Testis (tissue), 3 donors: ENCODE results near the gene ZKSCAN3. TPM values are rescaled to one million over a fixed set of nuclear protein-coding genes. Genes with fewer than 3 reads are reported as not detected.

Experiments used
- DNase-seq: peaks from one replicate; pipeline ENCODE4 v3.0.0-alpha.2; 2019
- H3K27ac ChIP-seq, 2 donors: fragments of 200-600 bp; sonication (generic); one replicate each; pipeline ENCODE4 v1.5.1; 2019
- H3K27me3 ChIP-seq: fragments of 200-600 bp; sonication (generic); one replicate; pipeline ENCODE4 v1.5.1; 2019
- H3K36me3 ChIP-seq: fragments of 200-600 bp; sonication (generic); one replicate; pipeline ENCODE4 v1.5.1; 2017; ENCODE audit warnings: low read depth; ENCODE audit errors: missing control alignments
- H3K4me1 ChIP-seq: fragments of 200-600 bp; sonication (generic); one replicate; pipeline ENCODE4 v1.5.1; 2019
- H3K4me3 ChIP-seq, 2 donors: fragments of 200-600 bp; sonication (generic); one replicate each; pipeline ENCODE4 v1.5.1; 2017 to 2019
- H3K9me3 ChIP-seq: fragments of 200-600 bp; sonication (generic); one replicate; pipeline ENCODE4 v1.5.1; 2017
- POLR2A ChIP-seq: fragments of 450-650 bp; IDR thresholded peaks from one replicate; pipeline ENCODE4 v1.6.1; 2017; ENCODE audit warnings: antibody characterized with exemption, mild to moderate bottlenecking, moderate library complexity
- WGBS, 2 donors: methylation state at CpG; one replicate each; pipeline ENCODE4 v1.1.5; 2018; 5-methylcytosine and 5-hydroxymethylcytosine counted together
- intact Hi-C: fragments of 100-400 bp; cut with DNase I; formaldehyde crosslinking; loops from one replicate; pipeline ENCODE4 v1.15.1; 2023; ENCODE audit warnings: low total_unique reads
- polyA plus RNA-seq: library from polyadenylated mRNA; stranded (reverse); fragments of 350-450 nt; fragmentation: Illumina TruSeq; extraction: RNeasy Lipid Tissue Mini Kit (QIAGEN cat#74804); gene quantifications from one replicate; pipeline ENCODE4 v1.2.3, GENCODE V29; 2014; ENCODE audit warnings: low read depth, low replicate concordance; ENCODE audit not compliant: insufficient read depth
- total RNA-seq, 2 donors: library from RNA; depleted of rRNA; stranded (reverse); fragments of >200 nt; gene quantifications; one replicate each; pipeline ENCODE4 v1.2.3, GENCODE V29; 2016
- TF ChIP-seq, protein P1 (sequence below), 3 experiments: fragments of 450-650 bp in 2 of 3; fragments of 200-600 bp in 1 of 3; sonication (generic) in 1 of 3; IDR thresholded peaks; one replicate each; pipeline ENCODE4 v1.5.1; 2016 to 2019; ENCODE audit warnings: antibody characterized with exemption in 3 of 3, mild to moderate bottlenecking in 2 of 3, moderate library complexity in 1 of 3

The ZKSCAN3 gene
- total and polyA plus RNA-seq, 3 donors from 2014 or later, result 5.4 to 8.3 (median 8.1) TPM

DNA sequence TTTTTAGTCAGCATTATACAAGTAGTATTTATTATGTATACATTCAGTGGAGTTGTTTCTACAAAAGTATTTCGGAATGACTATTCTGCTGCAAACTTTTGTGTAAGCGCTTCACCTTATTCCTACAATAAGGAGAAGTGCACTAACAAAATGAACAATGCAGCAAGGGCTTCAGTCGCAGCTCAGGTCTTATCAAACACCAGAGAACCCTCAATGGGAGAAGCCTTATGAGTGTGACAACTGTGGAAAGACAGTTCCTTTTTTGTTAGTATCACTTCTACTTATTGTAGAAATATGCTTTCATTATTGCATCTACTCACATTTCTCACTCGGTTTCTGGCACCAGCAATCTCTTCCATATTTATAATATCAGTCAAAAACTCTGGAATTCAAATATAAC, 18.8 kb downstream of the ZKSCAN3 start:
- Histone ChIP-seq H3K4me3 (no peak overlapping the region), H3K4me1 (no peaks in the 10 kb centered on the region), H3K9me3 (no peaks in the 10 kb centered on the region), H3K27ac (no peak overlapping the region), H3K36me3 (no peaks in the 10 kb centered on the region), H3K27me3 (no peaks in the 10 kb centered on the region)
- WGBS, 2 donors, result 83 to 85% methylated on average over 4 of the region's 4 CpGs
- intact Hi-C loops, result no loop called here
- no peak for DNase-seq
- no peak for TF ChIP-seq POLR2A
- TF ChIP-seq, protein P1, sequence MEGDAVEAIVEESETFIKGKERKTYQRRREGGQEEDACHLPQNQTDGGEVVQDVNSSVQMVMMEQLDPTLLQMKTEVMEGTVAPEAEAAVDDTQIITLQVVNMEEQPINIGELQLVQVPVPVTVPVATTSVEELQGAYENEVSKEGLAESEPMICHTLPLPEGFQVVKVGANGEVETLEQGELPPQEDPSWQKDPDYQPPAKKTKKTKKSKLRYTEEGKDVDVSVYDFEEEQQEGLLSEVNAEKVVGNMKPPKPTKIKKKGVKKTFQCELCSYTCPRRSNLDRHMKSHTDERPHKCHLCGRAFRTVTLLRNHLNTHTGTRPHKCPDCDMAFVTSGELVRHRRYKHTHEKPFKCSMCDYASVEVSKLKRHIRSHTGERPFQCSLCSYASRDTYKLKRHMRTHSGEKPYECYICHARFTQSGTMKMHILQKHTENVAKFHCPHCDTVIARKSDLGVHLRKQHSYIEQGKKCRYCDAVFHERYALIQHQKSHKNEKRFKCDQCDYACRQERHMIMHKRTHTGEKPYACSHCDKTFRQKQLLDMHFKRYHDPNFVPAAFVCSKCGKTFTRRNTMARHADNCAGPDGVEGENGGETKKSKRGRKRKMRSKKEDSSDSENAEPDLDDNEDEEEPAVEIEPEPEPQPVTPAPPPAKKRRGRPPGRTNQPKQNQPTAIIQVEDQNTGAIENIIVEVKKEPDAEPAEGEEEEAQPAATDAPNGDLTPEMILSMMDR (IDR thresholded peaks at IDR 0.05), result no peak

DNA sequence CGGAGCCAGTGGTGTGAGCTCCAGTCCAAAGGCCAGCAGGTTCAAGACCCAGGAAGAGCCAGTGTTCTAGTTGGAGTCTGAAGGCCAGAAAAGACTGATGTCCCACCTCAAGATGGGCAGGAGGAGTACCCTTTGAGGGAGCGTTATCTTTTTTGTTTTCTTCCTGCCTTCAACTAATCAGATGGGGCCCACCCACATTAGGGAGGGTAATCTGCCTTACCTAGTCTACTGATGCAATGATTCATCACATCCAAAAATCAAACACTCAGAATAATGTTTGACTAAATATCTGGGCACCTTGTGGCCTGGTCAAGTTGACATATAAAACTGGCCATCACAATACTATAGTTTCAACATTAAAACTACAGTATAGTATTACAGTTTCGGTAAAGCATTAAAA, 19.7 kb downstream of the ZKSCAN3 start:
- Histone ChIP-seq H3K36me3 (no peaks in the 10 kb centered on the region), H3K27ac (no peak overlapping the region), H3K4me1 (no peaks in the 10 kb centered on the region), H3K27me3 (no peaks in the 10 kb centered on the region), H3K4me3 (no peak overlapping the region), H3K9me3 (no peaks in the 10 kb centered on the region)
- TF ChIP-seq POLR2A, result no peak
- TF ChIP-seq, protein P1 (IDR thresholded peaks at IDR 0.05), result no peak
- intact Hi-C loops, result no loop called here
- 94 to 96% methylated on average over 3 of the region's 3 CpGs for WGBS, 2 donors
- no peak for DNase-seq

- intact Hi-C loops, result no loop called here
- H3K4me1 ChIP-seq, result no peaks in the 10 kb centered on the region
- no peak for DNase-seq
- H3K27me3 ChIP-seq, result no peaks in the 10 kb centered on the region
- no peak for TF ChIP-seq POLR2A
- TF ChIP-seq, protein P1 (IDR thresholded peaks at IDR 0.05), result no peak
- WGBS, 2 donors, result 70 to 77% methylated on average over 2 of the region's 2 CpGs
- H3K4me3 ChIP-seq, result no peak overlapping the region
- no peaks in the 10 kb centered on the region for H3K9me3 ChIP-seq
- H3K27ac ChIP-seq, result no peak overlapping the region
- H3K36me3 ChIP-seq, result no peaks in the 10 kb centered on the region
These were observed 20.7 kb downstream of the ZKSCAN3 start for GRCh38 chr6:28370440-28370839.

- Histone ChIP-seq H3K27ac (no peak overlapping the region), H3K27me3 (no peaks in the 10 kb centered on the region), H3K4me3 (no peak overlapping the region), H3K9me3 (no peaks in the 10 kb centered on the region), H3K36me3 (no peaks in the 10 kb centered on the region), H3K4me1 (no peaks in the 10 kb centered on the region)
- TF ChIP-seq POLR2A, result no peak
- TF ChIP-seq, protein P1 (IDR thresholded peaks at IDR 0.05), result no peak
- 88 to 91% methylated on average over 1 of the region's 1 CpG for WGBS, 2 donors
- intact Hi-C loops, result no loop called here
- no peak for DNase-seq
These were observed 21.5 kb downstream of the ZKSCAN3 start for GRCh38 chr6:28371280-28371679.

DNA sequence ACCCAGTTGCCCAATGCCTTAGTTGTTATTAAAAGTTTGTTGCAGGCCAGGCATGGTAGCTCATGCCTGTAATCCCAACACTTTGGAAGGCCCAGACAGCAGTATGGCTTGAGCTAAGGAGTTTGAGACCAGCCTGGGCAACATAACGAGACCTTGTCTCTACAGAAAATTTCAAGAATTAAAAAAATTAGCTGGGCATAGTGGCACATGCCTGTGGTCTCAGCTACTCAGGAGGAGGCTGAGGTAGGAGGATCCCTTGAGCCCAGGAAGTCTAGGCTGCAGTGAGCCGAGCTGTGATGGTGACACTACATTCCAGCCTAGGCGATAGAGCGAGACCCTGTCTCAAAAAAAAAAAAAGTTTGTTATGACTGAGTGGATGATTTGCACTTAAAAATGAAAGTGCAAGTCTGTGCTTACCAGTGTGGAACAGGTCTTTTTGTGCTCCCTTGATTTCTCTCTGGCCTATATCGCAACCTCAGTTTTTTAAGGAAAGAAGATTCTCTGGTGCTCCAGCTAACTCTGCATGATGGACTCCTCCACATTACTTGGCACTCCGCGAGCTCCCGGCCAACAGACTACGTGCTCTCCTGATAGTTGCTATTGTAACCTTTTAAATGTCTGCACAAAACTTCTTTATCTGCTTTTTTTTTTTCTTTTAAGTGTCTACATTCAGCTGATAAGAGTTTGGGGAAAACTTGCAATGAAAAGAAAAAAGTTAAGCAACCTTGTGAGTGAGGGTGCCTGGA, 22.1 kb downstream of the ZKSCAN3 start:
- Histone ChIP-seq H3K27ac (no peak overlapping the region), H3K4me1 (no peaks in the 10 kb centered on the region), H3K27me3 (no peaks in the 10 kb centered on the region), H3K4me3 (no peak overlapping the region), H3K9me3 (no peaks in the 10 kb centered on the region), H3K36me3 (no peaks in the 10 kb centered on the region)
- 59 to 62% methylated on average over 9 of the region's 9 CpGs for WGBS, 2 donors
- intact Hi-C loops, result no loop called here
- DNase-seq, result peak; percentile 83
- TF ChIP-seq POLR2A, result no peak
- TF ChIP-seq, protein P1 (IDR thresholded peaks at IDR 0.05), result no peak
